Activated naive CD8-positive, alpha-beta T cell treated with anti-CD3 and anti-CD28 coated beads, Interleukin-2, amount 10 ng/mL, durations not matched to agents 7 days and 5 days (primary cell): ENCODE results near the gene SYPL1. TPM values are rescaled to one million over a fixed set of nuclear protein-coding genes. Genes with fewer than 3 reads are reported as not detected.
A peak's percentile ranks its signal among the peaks of the same experiment; 100 is the strongest.
"Not testable (repeated sequence)": the region's sequence is repeated elsewhere in the genome, so short reads cannot be mapped to it uniquely, and the experiment has no call there.

ENCODE experiments used
- ATAC-seq: fragments of 150-1000 bp; cut with Tn5 transposase; one replicate; pipeline ENCODE4 v1.10.0; 2021; ENCODE audit warnings: low read depth, moderate library complexity
- POLR2A ChIA-PET: fragments of 350-600 bp; sonication (Branson Sonifier 250); formaldehyde crosslinking; loops from one replicate; lab custom pipeline; 2021; ENCODE audit warnings: antibody characterized with exemption; lab: Charles Lee
- DNase-seq: peaks from one replicate; pipeline ENCODE4 v3.0.0; 2021
- H3K27ac Mint-ChIP-seq: one replicate; pipeline ENCODE4 v1.8.0; 2022; ENCODE audit warnings: mild to moderate bottlenecking, mixed read lengths
- H3K27me3 Mint-ChIP-seq: one replicate; pipeline ENCODE4 v1.8.0; 2022; ENCODE audit warnings: mild to moderate bottlenecking, moderate library complexity, mixed read lengths
- H3K36me3 Mint-ChIP-seq: one replicate; pipeline ENCODE4 v1.8.0; 2021; ENCODE audit warnings: mild to moderate bottlenecking, mixed read lengths
- H3K4me1 Mint-ChIP-seq: one replicate; pipeline ENCODE4 v1.8.0; 2021; ENCODE audit warnings: mixed read lengths
- H3K4me3 Mint-ChIP-seq: one replicate; pipeline ENCODE4 v1.8.0; 2022; ENCODE audit warnings: mild to moderate bottlenecking, moderate library complexity, mixed read lengths
- H3K9me3 Mint-ChIP-seq: one replicate; pipeline ENCODE4 v1.8.0; 2021; ENCODE audit warnings: mixed read lengths
- total RNA-seq, 2 experiments: library from RNA; stranded (reverse); gene quantifications; one replicate each; pipeline ENCODE4 v1.2.3, GENCODE V29; 2021

SYPL1 gene
- total RNA-seq, result 10 to 100 TPM; 52.2 to 56.5 TPM

DNA sequence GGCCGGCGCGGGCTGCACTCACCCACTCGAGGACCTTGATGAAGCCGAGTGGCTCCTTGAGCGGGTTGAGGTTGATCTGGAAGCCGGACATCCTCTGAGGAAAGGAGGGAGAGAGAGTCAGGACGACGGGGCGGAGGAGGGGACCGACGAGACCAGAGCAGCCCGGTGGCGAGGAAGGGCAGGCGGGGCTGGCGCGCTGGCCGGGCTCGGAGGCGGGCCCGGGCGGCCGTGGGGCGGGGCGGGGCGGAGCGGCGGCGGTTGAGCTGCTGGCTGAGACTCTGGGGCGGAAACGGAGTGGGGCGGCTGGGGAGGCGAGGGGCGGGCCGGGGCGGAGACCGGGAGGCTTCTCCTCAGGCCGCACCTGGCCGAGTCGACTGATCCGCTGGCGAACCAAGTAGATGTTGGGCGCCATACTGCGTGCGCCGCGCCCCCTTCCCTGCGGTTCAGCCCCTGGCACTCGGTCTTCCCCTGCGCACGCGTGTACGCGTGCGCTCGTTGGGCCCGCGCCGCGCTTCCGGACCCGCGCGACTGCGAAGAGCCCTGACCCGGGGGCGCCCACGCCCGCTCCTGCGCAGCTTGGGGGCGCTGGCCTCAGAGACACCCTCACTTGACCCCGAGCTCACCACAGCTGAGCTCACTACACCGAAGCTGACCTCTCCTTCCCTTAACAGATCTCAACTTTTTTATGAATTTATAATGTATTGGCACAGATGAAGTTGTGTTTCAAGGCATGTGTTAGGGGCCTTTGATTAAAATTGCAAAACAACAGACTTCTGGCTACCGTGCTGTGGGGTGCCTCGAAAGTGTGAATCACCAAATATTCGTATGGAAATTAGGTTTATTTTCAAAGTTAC is at the start of gene SYPL1:
TSS of gene SYPL1 (minus strand) at position 195 of the 854 bp plus-strand sequence. CDS start at position 91, 104 bp downstream.
- POLR2A ChIA-PET, result interaction anchor here (0.7 to 6.4 kb wide), 12 partner anchors 9 to 1100 kb away, joined by 3 to 98 read pairs (median 4); partner anchors contain the start of gene NAMPT
- no peaks in the 10 kb centered on the region for H3K9me3 Mint-ChIP-seq
- DNase-seq, result peak; percentile 96
- peak within 1 kb of the TSS; percentile 83 for H3K27ac Mint-ChIP-seq
- peak within 1 kb of the TSS; percentile 89 for H3K4me3 Mint-ChIP-seq
- peak; percentile 87 for ATAC-seq
- H3K36me3 Mint-ChIP-seq, result peaks cover 14% of the 10 kb centered on the region
- no peaks in the 10 kb centered on the region for H3K27me3 Mint-ChIP-seq
- peaks cover 41% of the 10 kb centered on the region for H3K4me1 Mint-ChIP-seq

DNA sequence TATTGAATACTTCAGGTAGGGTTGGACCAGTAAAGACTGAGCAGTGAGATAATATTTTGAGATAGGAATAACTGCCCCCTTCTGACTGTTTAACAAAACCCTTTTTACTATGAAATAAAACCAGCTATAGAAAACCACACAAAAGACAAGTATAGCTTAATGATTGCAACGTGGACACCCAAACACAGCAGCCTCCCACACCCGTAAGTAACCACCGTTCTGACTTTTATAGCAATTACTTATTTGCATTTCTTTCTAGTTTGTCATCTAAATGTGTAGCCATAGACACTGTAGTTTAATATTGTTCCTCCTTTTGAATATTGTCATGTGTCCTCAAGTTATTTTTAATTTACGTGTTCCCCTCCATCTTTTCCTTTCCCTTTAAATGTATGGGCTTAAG is 42.9 kb upstream of the SYPL1 start:
- no peak for ATAC-seq
- POLR2A ChIA-PET, result no interaction called here

DNA sequence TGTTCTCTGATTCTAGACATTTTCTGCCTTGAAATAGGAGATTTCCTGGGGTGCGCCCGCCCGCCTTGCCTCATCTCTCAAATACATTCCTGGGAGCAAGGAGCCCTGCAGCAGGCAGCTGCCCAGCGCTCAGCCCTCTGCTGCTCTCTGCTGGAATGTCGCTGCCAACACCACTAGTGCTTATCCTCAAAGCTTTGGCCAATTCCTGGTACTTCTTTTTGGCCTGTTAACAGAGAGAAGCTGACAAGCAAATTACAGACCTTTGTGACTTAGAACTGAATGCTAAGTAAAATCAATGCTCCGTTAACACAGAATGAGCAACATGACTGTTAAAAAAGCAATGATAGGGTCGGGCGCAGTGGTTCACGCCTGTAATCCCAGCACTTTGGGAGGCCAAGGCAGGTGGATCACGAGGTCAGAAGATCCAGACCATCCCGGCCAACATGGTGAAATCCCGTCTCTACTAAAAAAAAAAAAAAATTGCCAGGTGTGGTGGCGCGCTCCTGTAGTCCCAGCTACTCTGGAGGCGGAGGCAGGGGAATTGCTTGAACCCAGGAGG is 41.9 kb upstream of the SYPL1 start:
- POLR2A ChIA-PET, result interaction anchor here (0.7 to 1.6 kb wide), 4 partner anchors 15 to 82 kb away, joined by 3 to 9 read pairs (median 4); partner anchors contain the start of gene SYPL1
- Mint-ChIP-seq H3K36me3 (no peaks in the 10 kb centered on the region), H3K4me1 (peaks cover 13% of the 10 kb centered on the region), H3K27ac (no peak overlapping the region), H3K27me3 (peaks cover 23% of the 10 kb centered on the region), H3K4me3 (peak overlapping the region; percentile 52), H3K9me3 (no peaks in the 10 kb centered on the region)
- ATAC-seq, result peak; percentile 94
- peak; percentile 75 for DNase-seq

More for the DNA sequence above, 42.9 kb upstream of the SYPL1 start:
- Mint-ChIP-seq H3K27ac (no peak overlapping the region), H3K9me3 (no peaks in the 10 kb centered on the region), H3K36me3 (no peaks in the 10 kb centered on the region), H3K4me1 (peaks cover 13% of the 10 kb centered on the region), H3K4me3 (no peak overlapping the region), H3K27me3 (peaks cover 33% of the 10 kb centered on the region)
- no peak for DNase-seq

DNA sequence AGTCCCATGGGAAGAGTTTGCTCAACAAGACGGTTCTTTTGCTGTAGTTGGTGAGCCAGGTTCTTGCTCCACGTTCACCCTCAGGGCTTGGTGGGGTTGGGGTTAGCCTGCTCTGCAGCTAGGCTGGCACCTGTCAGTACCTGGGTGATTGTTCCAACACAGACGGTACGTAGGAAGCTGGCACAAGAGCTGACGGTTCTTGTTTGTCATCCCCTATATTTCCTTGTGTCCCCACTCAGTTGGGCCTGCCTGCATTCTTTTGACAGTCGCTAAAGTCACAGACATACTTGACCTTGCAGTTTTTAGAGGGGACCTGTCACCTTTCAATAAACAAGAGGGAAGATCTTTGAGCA is 40.2 kb upstream of the SYPL1 start:
- peaks cover 13% of the 10 kb centered on the region for H3K4me1 Mint-ChIP-seq
- no peak for DNase-seq
- no peak overlapping the region for H3K4me3 Mint-ChIP-seq
- H3K27me3 Mint-ChIP-seq, result peaks cover 23% of the 10 kb centered on the region
- no peaks in the 10 kb centered on the region for H3K36me3 Mint-ChIP-seq
- POLR2A ChIA-PET, result interaction anchor here (1.6 kb wide), 1 partner anchor 40 kb away, joined by 4 read pairs; the partner anchor contains the start of gene SYPL1
- no peaks in the 10 kb centered on the region for H3K9me3 Mint-ChIP-seq
- H3K27ac Mint-ChIP-seq, result no peak overlapping the region
- no peak for ATAC-seq

DNA sequence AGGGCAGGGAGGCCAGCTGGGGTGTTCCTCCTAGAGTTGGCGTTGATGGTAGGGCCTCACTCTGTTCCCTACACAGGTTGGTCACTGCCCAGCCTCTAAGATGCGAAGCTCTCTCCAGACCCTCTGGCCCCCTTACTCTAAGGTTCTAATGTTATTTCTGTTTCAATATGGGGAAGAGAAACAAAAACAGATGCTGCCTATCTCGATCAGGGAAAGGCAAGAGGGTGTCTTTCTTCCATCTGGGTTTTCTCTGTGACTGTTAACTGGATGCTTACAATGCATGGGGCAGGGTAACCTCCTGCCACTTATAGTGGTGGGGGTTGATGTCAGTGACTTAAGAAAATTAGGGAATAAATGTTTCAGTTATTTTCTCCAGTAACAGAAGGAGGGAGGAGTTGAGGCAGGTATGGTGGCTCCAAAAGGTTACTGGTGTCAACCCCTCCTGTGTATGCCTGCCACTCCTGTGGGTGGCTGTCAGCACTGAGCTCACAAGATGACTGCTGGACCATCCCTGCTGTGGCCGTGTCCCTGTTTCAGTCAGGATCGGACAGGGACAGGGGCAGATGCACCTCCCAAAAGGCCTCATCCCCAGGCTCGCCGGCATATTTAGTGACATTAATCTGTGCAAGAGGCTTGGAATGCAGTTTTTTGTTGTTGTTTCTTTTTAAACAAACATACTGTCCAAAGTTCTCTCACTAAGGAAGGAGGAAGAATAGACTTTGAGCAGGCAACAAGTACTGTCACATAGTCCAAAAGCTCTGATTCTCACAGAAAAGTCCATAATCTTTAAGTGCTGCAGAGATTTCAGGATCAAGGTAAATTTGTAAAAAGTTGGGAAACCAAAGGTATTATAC is 39.6 kb upstream of the SYPL1 start:
- H3K4me1 Mint-ChIP-seq, result peaks cover 13% of the 10 kb centered on the region
- H3K27ac Mint-ChIP-seq, result no peak overlapping the region
- no peak overlapping the region for H3K4me3 Mint-ChIP-seq
- POLR2A ChIA-PET, result interaction anchor here (0.6 kb wide), 1 partner anchor 123 kb away, joined by 3 read pairs; no protein-coding TSS in a partner anchor
- ATAC-seq, result no peak
- no peaks in the 10 kb centered on the region for H3K36me3 Mint-ChIP-seq
- no peak for DNase-seq
- no peaks in the 10 kb centered on the region for H3K9me3 Mint-ChIP-seq
- peaks cover 20% of the 10 kb centered on the region for H3K27me3 Mint-ChIP-seq

DNA sequence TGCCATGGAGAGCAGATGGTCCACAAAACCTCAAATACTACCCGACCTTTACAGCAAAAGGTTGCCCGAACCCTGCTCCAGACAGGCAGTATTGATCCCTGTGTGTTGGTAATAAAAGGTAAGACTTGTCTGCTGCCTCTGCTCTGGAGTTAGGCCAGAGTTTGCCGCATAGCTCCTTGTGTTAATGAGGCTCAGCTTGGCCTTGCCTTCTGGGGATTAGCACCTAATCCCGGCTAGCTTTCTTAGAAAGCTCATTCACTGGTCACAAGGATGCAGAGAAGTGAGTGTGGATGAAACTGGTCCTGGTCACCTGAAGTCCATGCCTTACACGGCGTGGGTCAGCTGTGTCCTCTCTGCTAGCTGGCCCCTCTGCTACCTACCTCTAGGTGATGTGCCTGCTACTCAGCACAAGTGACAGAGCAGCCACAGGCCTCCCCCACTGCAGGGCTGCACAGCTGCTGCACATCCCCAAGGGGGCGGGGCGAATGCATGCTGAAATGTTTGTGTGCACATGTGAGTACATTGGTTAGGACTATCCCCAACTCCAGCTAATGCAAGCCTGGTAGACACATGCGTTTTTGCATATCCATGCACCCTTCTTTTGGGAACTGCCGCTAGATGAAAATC is 31.7 kb upstream of the SYPL1 start:
- POLR2A ChIA-PET, result no interaction called here
- no peak for DNase-seq
- H3K4me3 Mint-ChIP-seq, result no peak overlapping the region
- no peak overlapping the region for H3K27ac Mint-ChIP-seq
- H3K9me3 Mint-ChIP-seq, result no peaks in the 10 kb centered on the region
- no peaks in the 10 kb centered on the region for H3K4me1 Mint-ChIP-seq
- no peaks in the 10 kb centered on the region for H3K36me3 Mint-ChIP-seq
- no peak for ATAC-seq
- H3K27me3 Mint-ChIP-seq, result peaks cover 18% of the 10 kb centered on the region

DNA sequence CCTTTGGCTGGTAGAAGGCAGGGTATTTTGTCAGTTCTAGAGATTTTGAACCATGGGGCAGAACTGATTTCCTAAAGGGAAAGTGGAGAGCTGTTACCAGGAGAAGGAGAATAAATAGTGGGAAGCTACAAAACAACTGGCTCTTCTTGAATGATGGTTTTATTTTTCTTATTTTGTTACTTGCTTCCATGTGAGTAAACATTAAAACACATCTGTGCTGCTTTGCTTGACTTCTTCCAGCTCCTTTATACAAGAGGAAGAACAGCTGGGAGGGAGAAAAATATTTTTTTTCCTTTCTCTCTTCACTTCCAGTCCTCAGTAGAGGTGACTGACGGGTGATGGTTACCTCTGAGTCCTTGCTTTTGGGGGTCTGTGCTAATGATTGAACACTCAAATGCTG is 30.0 kb upstream of the SYPL1 start:
- POLR2A ChIA-PET, result no interaction called here
- ATAC-seq (no peak), DNase-seq (no peak)
- Mint-ChIP-seq H3K27me3 (peaks cover 16% of the 10 kb centered on the region), H3K36me3 (no peaks in the 10 kb centered on the region), H3K27ac (no peak overlapping the region), H3K9me3 (no peaks in the 10 kb centered on the region), H3K4me1 (no peaks in the 10 kb centered on the region), H3K4me3 (no peak overlapping the region)

DNA sequence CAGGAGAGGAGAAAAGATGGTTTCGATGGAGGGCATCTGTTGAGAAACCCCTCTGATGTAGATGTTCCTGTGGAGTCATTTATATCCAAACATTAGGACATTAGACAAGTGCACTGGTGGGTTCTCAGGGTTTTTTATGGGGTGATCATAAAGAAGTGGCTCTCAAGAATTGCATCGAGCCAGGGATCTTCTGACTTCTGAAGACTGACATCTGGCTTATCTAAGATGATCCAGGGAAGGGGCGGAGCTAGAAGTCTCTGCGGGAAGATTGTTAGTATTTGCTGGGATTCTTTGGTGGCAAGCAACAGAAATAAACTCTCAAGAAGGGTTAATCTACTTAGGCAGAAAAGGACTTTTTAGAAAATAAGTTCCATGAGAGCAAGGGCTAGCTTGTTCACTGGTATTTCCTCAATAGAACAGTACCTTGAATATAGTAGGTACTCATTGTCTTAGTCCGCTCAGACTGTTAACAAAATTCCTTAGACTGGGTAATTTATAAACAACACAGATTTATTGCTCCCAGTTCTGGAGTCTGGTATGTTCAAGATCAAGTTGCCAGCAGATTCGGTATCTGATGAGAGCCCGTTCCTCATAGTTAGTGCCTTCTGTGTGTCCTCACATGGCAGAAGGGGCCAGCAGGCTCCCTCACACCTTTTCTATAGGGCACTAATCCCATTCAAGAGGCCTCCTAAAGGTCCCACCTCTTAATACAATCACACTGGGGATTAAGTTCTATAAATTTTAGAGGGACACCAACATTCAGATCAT is 28.5 kb upstream of the SYPL1 start:
- Mint-ChIP-seq H3K27me3 (peaks cover 16% of the 10 kb centered on the region), H3K27ac (no peak overlapping the region)
- DNase-seq, result no peak

DNA sequence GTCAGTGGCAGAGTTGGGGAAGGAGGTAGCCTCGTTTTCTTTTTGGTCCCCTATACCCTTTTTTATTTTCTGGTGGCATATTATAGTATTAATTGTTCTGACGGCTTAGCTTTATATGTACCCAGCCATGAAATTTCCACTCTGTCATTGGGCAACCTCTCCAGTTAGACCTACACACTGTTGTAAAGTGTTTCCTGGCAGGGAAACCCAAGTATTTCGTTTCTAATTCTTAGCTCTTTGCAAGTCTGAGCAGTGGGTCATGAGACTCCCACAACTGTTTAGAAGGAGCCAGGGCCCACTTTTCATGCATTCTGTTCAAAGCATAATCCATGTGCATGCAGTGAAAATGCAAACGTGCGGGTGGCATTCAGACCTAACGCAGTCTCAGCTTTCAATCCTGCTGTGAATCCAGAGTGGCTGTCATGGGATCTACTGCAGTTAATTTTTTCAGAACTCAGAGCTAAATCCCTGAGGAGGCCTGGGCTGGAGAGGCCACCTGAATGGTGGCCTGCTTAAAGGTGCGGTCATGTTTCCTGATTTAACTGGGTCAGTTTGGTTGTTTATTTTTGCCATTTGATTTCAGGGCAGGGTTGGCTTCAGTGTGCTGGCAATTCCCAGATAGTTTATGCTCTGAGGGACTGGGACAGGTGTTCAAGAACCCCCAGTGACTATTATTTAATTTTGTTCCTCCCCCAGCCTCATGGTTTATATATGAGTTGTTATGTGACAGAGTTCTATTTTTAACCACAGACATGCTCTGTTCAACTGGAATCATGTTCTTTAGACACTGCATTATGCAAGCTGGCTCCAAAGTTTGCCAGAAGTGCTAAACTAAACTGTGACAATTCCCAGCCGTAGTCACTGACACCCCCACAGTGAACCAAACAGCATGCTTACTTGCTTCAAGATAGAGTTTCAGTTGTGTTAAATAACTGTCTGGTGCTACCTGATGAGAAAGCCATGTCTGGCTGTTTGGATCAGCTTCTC is 27.4 kb upstream of the SYPL1 start:
- Mint-ChIP-seq H3K36me3 (no peaks in the 10 kb centered on the region), H3K27ac (no peak overlapping the region), H3K27me3 (peaks cover 16% of the 10 kb centered on the region), H3K4me3 (no peak overlapping the region), H3K9me3 (no peaks in the 10 kb centered on the region), H3K4me1 (no peaks in the 10 kb centered on the region)
- ATAC-seq (no peak), DNase-seq (no peak)
- POLR2A ChIA-PET, result no interaction called here

More for the DNA sequence above, 28.5 kb upstream of the SYPL1 start:
- POLR2A ChIA-PET, result no interaction called here
- H3K4me1 Mint-ChIP-seq, result no peaks in the 10 kb centered on the region
- ATAC-seq, result no peak
- no peaks in the 10 kb centered on the region for H3K36me3 Mint-ChIP-seq
- no peak overlapping the region for H3K4me3 Mint-ChIP-seq
- H3K9me3 Mint-ChIP-seq, result no peaks in the 10 kb centered on the region

DNA sequence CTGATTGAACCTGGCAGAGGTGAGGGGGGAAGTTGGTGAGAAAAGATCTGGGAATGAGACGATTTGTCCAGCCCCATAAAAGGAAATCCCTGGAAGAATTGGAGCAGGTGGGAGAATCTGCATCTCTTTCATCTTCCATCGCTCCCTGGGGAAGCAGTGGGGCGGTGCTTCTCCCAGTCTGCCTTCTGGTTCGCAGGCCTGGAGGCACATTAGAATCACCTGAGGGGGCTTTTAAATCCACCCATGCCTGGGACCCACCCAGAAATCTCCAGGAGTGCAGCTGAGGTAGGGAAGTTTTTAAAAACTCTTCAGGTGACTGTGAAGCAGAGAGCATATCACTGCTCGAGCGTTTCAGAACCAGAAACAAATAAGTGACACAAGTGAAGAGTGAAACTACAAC is 26.7 kb upstream of the SYPL1 start:
- POLR2A ChIA-PET, result interaction anchor here (0.6 kb wide), 1 partner anchor 16 kb away, joined by 3 read pairs; no protein-coding TSS in a partner anchor
- Mint-ChIP-seq H3K27ac (no peak overlapping the region), H3K36me3 (no peaks in the 10 kb centered on the region)

DNA sequence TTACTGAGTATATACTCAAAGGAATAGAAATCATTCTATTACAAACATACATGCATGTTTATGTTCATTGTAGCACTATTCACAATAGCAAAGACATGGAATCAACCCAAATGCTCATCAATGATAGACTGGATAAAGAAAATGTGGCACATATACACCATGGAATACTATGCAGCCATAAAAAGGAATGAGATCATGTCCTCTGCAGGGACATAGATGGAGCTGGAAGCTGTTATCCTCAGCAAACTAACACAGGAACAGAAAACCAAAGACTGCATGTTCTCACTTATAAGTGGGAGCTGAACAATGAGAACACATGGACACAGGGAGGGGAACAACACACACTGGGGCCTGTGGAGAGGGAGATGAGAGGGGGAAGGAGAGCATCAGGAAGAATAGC is 26.1 kb upstream of the SYPL1 start:
- POLR2A ChIA-PET, H3K27ac Mint-ChIP-seq, H3K36me3 Mint-ChIP-seq, ATAC-seq, H3K4me3 Mint-ChIP-seq, H3K4me1 Mint-ChIP-seq, H3K9me3 Mint-ChIP-seq, DNase-seq: not testable (repeated sequence)
- peaks cover 18% of the 10 kb centered on the region for H3K27me3 Mint-ChIP-seq

More for the DNA sequence above, 26.7 kb upstream of the SYPL1 start:
- Mint-ChIP-seq H3K9me3 (no peaks in the 10 kb centered on the region), H3K4me1 (no peaks in the 10 kb centered on the region), H3K4me3 (no peak overlapping the region), H3K27me3 (peaks cover 18% of the 10 kb centered on the region)
- ATAC-seq (no peak), DNase-seq (no peak)
